ENCODE measurements around the gene FLNC. TPM values are rescaled to one million over a fixed set of nuclear protein-coding genes. Genes with fewer than 3 reads are reported as not detected.

Gene FLNC
- total and polyA plus RNA-seq, 8 donors: 14.3 to 34.7 (median 23.6) TPM

- Histone ChIP-seq H3K4me3 (peak within 1 kb of the TSS; percentile 57 to 67), H3K36me3 (no peaks in the 10 kb centered on the region), H3K9me3 (no peaks in the 10 kb centered on the region), H3K4me1 (peaks cover 0 to 18% of the 10 kb centered on the region in 2 donors), H3K27me3 (peaks cover 0 to 49% of the 10 kb centered on the region in 2 donors), H3K27ac (no peak within 1 kb of the TSS)
- TF ChIP-seq CTCF (IDR thresholded peaks at IDR 0.05): no peak
- intact Hi-C loops (cut with DNase I): no loop called here
- DNase-seq (peak; percentile 46 to 93 (median 70)), ATAC-seq (peak; percentile 95)
These were observed 38.9 kb upstream of the FLNC start, which contains the start of gene CCDC136 for GRCh38 chr7:128791121-128791971. Gene CCDC136 (plus strand): TSS chr7:128791968. CDS start chr7:128792412, 444 bp downstream.

- Histone ChIP-seq H3K9me3 (no peaks in the 10 kb centered on the region), H3K4me3 (peak overlapping the region; percentile 57 to 67), H3K36me3 (no peaks in the 10 kb centered on the region), H3K27ac (no peak overlapping the region), H3K27me3 (peaks cover 0 to 49% of the 10 kb centered on the region in 2 donors), H3K4me1 (peaks cover 0 to 18% of the 10 kb centered on the region in 2 donors)
- intact Hi-C loops (cut with DNase I): no loop called here
- DNase-seq: no peak
- peak; percentile 4 for ATAC-seq
- no peak for TF ChIP-seq CTCF (IDR thresholded peaks at IDR 0.05)
These were observed 38.3 kb upstream of the FLNC start for GRCh38 chr7:128791972-128792327.

- no peak overlapping the region for H3K4me3 ChIP-seq
- no peak for TF ChIP-seq CTCF (IDR thresholded peaks at IDR 0.05)
- no peak for ATAC-seq
These were observed 37.6 kb upstream of the FLNC start for GRCh38 chr7:128792471-128793180.

GRCh38 chr7:128793181-128793547 lies 37.0 kb upstream of the FLNC start:
- Histone ChIP-seq H3K9me3 (no peaks in the 10 kb centered on the region), H3K27ac (no peak overlapping the region), H3K4me3 (no peak overlapping the region), H3K27me3 (peaks cover 0 to 49% of the 10 kb centered on the region in 2 donors), H3K36me3 (no peaks in the 10 kb centered on the region), H3K4me1 (peaks cover 0 to 18% of the 10 kb centered on the region in 2 donors)
- TF ChIP-seq CTCF (IDR thresholded peaks at IDR 0.05): no peak
- intact Hi-C loops (cut with DNase I): no loop called here
- ATAC-seq: no peak
- DNase-seq: no peak

More at GRCh38 chr7:128792471-128793180, 37.6 kb upstream of the FLNC start:
- Histone ChIP-seq H3K27ac (no peak overlapping the region), H3K36me3 (no peaks in the 10 kb centered on the region), H3K9me3 (no peaks in the 10 kb centered on the region), H3K4me1 (peaks cover 0 to 18% of the 10 kb centered on the region in 2 donors), H3K27me3 (peaks cover 0 to 49% of the 10 kb centered on the region in 2 donors)
- DNase-seq: no peak
- intact Hi-C loops (cut with DNase I): no loop called here

GRCh38 chr7:128794020-128794419 lies 36.2 kb upstream of the FLNC start:
- intact Hi-C loops (cut with DNase I): no loop called here
- DNase-seq: no peak
- TF ChIP-seq CTCF (IDR thresholded peaks at IDR 0.05): no peak

More at GRCh38 chr7:128794020-128794419, 36.2 kb upstream of the FLNC start:
- H3K4me3 ChIP-seq: no peak overlapping the region
- H3K36me3 ChIP-seq: no peaks in the 10 kb centered on the region
- H3K27me3 ChIP-seq: peaks cover 0 to 48% of the 10 kb centered on the region in 2 donors
- no peak for ATAC-seq
- H3K9me3 ChIP-seq: no peaks in the 10 kb centered on the region
- peaks cover 0 to 18% of the 10 kb centered on the region in 2 donors for H3K4me1 ChIP-seq
- H3K27ac ChIP-seq: no peak overlapping the region
